KMS-11 (cell line): Measurements from ENCODE around the gene KIF19.

Experiments
- H2AFZ ChIP-seq: fragments of 200-600 bp; sonication (generic); 2 replicates; pipeline ENCODE4 v1.6.1; 2016; ENCODE audit warnings: antibody characterized with exemption, mixed run types, low read depth
- H3K27ac ChIP-seq: fragments of 200-600 bp; sonication (generic); 2 replicates; pipeline ENCODE4 v1.6.1; 2016; ENCODE audit warnings: mild to moderate bottlenecking, mixed run types
- H3K27me3 ChIP-seq: fragments of 200-600 bp; sonication (generic); 2 replicates; pipeline ENCODE4 v1.6.1; 2017; ENCODE audit warnings: mild to moderate bottlenecking, low read depth, mixed run types, moderate library complexity; ENCODE audit not compliant: insufficient read depth
- H3K36me3 ChIP-seq: fragments of 200-600 bp; sonication (generic); 2 replicates; pipeline ENCODE4 v1.6.1; 2017; ENCODE audit warnings: mild to moderate bottlenecking, mixed run types; ENCODE audit not compliant: insufficient read depth
- H3K4me1 ChIP-seq: fragments of 200-600 bp; sonication (generic); 2 replicates; pipeline ENCODE4 v1.6.1; 2016; ENCODE audit warnings: mild to moderate bottlenecking, low read depth, mixed run types; ENCODE audit not compliant: poor library complexity, severe bottlenecking
- H3K4me2 ChIP-seq: fragments of 200-600 bp; sonication (generic); 2 replicates; pipeline ENCODE4 v1.7.0; 2016; ENCODE audit warnings: mild to moderate bottlenecking, mixed run types
- H3K4me3 ChIP-seq: fragments of 200-600 bp; sonication (generic); IDR thresholded peaks from 2 replicates; pipeline ENCODE4 v1.6.1; 2017; ENCODE audit warnings: low read depth, low read length, mixed read lengths; ENCODE audit not compliant: insufficient read depth
- H3K79me2 ChIP-seq: fragments of 200-600 bp; sonication (generic); 2 replicates; pipeline ENCODE4 v1.6.1; 2016; ENCODE audit warnings: low read depth, mixed run types; ENCODE audit not compliant: insufficient read depth
- H3K9ac ChIP-seq: fragments of 200-600 bp; sonication (generic); 2 replicates; pipeline ENCODE4 v1.6.1; 2016; ENCODE audit warnings: mild to moderate bottlenecking, mixed run types
- H4K20me1 ChIP-seq: fragments of 200-600 bp; sonication (generic); 2 replicates; pipeline ENCODE4 v1.6.1; 2016; ENCODE audit warnings: mild to moderate bottlenecking, mixed run types; ENCODE audit not compliant: insufficient read depth
- CTCF ChIP-seq: fragments of 200-600 bp; sonication (generic); conservative IDR thresholded peaks from 2 replicates; pipeline ENCODE4 v1.6.1; 2017; ENCODE audit warnings: low read depth, mild to moderate bottlenecking, antibody characterized with exemption, low read length, moderate library complexity, mixed read lengths

The KIF19 gene

DNA sequence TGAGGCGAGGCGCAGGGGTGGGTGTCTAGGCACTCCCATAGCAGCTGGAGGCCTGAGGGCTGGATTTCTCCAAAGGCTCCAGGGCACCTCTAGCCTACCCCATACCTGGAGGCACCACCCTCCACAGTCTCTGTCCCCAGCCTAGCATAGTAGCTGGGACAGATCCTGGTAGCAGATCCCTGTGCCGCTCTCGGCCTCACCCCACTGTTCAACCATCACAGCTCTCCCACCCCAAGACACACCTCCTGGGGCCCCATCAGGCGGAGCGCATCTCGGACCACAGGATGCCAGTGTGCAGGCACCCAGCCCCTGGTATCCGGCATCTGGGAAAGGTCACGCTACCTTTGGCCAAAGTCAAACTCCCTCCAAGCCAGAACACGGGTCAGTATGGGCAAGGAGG is 28.5 kb downstream of the KIF19 start:
- Histone ChIP-seq H3K27me3 (peaks cover 52% of the 10 kb centered on the region; the same call in 1 of the 2 replicates), H3K4me2 (no peak overlapping the region)
- no peak for TF ChIP-seq CTCF

GRCh38 chr17:74355065-74355464 is 29.0 kb downstream of the KIF19 start:
- Histone ChIP-seq H3K9ac (no peak overlapping the region), H2AFZ (no peak overlapping the region), H3K4me1 (no peaks in the 10 kb centered on the region), H3K36me3 (no peaks in the 10 kb centered on the region), H3K4me3 (no peak overlapping the region), H3K27ac (no peak overlapping the region), H3K27me3 (peaks cover 51% of the 10 kb centered on the region; the same call in 1 of the 2 replicates), H3K4me2 (no peak overlapping the region), H3K79me2 (no peaks in the 10 kb centered on the region), H4K20me1 (no peaks in the 10 kb centered on the region)
- TF ChIP-seq CTCF: no peak

More for the DNA sequence above, 28.5 kb downstream of the KIF19 start:
- Histone ChIP-seq H3K9ac (no peak overlapping the region), H4K20me1 (no peaks in the 10 kb centered on the region), H3K36me3 (no peaks in the 10 kb centered on the region), H2AFZ (no peak overlapping the region), H3K4me3 (no peak overlapping the region), H3K79me2 (no peaks in the 10 kb centered on the region), H3K4me1 (no peaks in the 10 kb centered on the region), H3K27ac (no peak overlapping the region)

- Histone ChIP-seq H3K27ac (no peak overlapping the region), H3K4me3 (no peak overlapping the region), H3K27me3 (peaks cover 59% of the 10 kb centered on the region), H3K79me2 (no peaks in the 10 kb centered on the region), H2AFZ (no peak overlapping the region), H3K4me1 (no peaks in the 10 kb centered on the region), H3K4me2 (no peak overlapping the region), H3K36me3 (no peaks in the 10 kb centered on the region), H4K20me1 (no peaks in the 10 kb centered on the region), H3K9ac (no peak overlapping the region)
- no peak for TF ChIP-seq CTCF
These were observed 30.8 kb downstream of the KIF19 start for GRCh38 chr17:74356646-74357465.

GRCh38 chr17:74357466-74357809 is 31.4 kb downstream of the KIF19 start:
- Histone ChIP-seq H3K4me3 (no peak overlapping the region), H3K4me2 (no peak overlapping the region), H2AFZ (no peak overlapping the region), H3K4me1 (no peaks in the 10 kb centered on the region), H3K79me2 (no peaks in the 10 kb centered on the region), H3K27ac (no peak overlapping the region), H3K9ac (no peak overlapping the region), H3K27me3 (peaks cover 59% of the 10 kb centered on the region), H3K36me3 (no peaks in the 10 kb centered on the region), H4K20me1 (no peaks in the 10 kb centered on the region)
- TF ChIP-seq CTCF: no peak
